Esophagus squamous epithelium (tissue), 4 donors: ENCODE results near the gene ITGB3BP.

Experiments used
- POLR2A ChIP-seq, 4 donors: fragments of 450-650 bp; IDR thresholded peaks; one replicate each; pipeline ENCODE4 v1.6.1; 2017; ENCODE audit warnings: antibody characterized with exemption in 4 of 4, mild to moderate bottlenecking in 4 of 4, moderate library complexity in 3 of 4
- TF ChIP-seq, protein P1 (sequence below), 6 experiments: fragments of 450-650 bp in 4 of 6; fragments of 200-600 bp in 2 of 6; sonication (generic) in 2 of 6; IDR thresholded peaks; one replicate each; pipeline ENCODE4 v1.5.1; 2016 to 2019; ENCODE audit warnings: antibody characterized with exemption in 6 of 6, mild to moderate bottlenecking in 4 of 6, moderate library complexity in 4 of 6

DNA sequence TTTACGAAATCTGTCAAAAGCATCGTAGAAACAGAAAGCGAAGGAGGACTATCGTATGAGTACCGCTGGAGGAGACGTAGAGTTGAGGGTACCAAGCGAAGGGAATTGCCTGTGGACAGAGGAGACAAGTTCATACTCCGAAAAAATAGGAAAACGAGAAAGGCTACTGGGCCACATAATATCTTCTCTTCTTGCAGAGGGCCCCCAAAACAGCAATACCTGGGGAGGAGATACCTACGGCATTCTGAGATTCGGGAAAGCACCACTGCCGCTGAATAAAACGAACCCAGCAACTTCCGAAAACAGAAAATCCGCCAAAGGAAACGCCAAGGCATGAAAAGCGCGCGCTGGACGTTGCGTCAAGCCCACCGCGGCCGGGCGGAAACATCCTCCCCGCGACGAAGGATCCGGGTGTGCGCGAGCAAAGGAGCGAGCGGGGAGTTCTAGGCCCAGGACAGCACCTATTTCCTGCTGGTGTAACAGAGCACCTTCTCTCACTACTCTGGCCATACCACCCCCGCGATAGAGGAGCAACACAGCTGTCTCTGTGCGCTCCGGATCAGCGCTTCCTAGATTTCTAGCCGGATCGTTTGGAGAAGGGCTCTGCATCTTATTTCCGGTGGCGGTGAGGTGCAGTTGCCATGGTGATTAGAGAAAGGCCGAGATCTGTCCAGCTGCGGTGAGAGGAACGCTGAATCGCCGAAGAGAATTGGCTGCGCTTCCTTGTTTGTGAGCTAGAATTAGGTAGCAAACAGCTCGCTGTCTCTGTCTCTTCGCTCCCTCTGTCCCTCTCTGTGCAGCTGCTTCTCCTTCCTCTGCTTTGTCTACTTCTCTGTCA lies at the start of gene ITGB3BP, which contains the start of gene EFCAB7:
- TF ChIP-seq POLR2A (IDR thresholded peaks at IDR 0.05), result no peak
- TF ChIP-seq, protein P1, sequence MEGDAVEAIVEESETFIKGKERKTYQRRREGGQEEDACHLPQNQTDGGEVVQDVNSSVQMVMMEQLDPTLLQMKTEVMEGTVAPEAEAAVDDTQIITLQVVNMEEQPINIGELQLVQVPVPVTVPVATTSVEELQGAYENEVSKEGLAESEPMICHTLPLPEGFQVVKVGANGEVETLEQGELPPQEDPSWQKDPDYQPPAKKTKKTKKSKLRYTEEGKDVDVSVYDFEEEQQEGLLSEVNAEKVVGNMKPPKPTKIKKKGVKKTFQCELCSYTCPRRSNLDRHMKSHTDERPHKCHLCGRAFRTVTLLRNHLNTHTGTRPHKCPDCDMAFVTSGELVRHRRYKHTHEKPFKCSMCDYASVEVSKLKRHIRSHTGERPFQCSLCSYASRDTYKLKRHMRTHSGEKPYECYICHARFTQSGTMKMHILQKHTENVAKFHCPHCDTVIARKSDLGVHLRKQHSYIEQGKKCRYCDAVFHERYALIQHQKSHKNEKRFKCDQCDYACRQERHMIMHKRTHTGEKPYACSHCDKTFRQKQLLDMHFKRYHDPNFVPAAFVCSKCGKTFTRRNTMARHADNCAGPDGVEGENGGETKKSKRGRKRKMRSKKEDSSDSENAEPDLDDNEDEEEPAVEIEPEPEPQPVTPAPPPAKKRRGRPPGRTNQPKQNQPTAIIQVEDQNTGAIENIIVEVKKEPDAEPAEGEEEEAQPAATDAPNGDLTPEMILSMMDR (IDR thresholded peaks at IDR 0.05), result peak in 1 of 6 experiments; percentile 6
